HG03280 (cell line): ENCODE results near the gene GAA.

Experiments used
- ATAC-seq: cut with Tn5 transposase; IDR thresholded peaks from one replicate; pipeline ENCODE4 v1.9.1; 2021; ENCODE audit warnings: mild to moderate bottlenecking, moderate library complexity; ENCODE audit not compliant: unreplicated experiment

Gene GAA

GRCh38 chr17:80102664-80103448 lies 1.5 kb downstream of the GAA start:
- no peak for ATAC-seq

DNA sequence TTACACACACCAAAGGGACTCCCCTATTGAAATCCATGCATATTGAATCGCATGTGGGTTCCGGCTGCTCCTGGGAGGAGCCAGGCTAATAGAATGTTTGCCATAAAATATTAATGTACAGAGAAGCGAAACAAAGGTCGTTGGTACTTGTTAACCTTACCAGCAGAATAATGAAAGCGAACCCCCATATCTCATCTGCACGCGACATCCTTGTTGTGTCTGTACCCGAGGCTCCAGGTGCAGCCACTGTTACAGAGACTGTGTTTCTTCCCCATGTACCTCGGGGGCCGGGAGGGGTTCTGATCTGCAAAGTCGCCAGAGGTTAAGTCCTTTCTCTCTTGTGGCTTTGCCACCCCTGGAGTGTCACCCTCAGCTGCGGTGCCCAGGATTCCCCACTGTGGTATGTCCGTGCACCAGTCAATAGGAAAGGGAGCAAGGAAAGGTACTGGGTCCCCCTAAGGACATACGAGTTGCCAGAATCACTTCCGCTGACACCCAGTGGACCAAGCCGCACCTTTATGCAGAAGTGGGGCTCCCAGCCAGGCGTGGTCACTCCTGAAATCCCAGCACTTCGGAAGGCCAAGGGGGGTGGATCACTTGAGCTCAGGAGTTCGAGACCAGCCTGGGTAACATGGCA lies 2.2 kb downstream of the GAA start:
- ATAC-seq, result no peak

DNA sequence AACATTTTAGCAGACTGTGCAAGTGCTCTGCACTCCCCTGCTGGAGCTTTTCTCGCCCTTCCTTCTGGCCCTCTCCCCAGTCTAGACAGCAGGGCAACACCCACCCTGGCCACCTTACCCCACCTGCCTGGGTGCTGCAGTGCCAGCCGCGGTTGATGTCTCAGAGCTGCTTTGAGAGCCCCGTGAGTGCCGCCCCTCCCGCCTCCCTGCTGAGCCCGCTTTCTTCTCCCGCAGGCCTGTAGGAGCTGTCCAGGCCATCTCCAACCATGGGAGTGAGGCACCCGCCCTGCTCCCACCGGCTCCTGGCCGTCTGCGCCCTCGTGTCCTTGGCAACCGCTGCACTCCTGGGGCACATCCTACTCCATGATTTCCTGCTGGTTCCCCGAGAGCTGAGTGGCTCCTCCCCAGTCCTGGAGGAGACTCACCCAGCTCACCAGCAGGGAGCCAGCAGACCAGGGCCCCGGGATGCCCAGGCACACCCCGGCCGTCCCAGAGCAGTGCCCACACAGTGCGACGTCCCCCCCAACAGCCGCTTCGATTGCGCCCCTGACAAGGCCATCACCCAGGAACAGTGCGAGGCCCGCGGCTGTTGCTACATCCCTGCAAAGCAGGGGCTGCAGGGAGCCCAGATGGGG lies 3.1 kb downstream of the GAA start:
- no peak for ATAC-seq

DNA sequence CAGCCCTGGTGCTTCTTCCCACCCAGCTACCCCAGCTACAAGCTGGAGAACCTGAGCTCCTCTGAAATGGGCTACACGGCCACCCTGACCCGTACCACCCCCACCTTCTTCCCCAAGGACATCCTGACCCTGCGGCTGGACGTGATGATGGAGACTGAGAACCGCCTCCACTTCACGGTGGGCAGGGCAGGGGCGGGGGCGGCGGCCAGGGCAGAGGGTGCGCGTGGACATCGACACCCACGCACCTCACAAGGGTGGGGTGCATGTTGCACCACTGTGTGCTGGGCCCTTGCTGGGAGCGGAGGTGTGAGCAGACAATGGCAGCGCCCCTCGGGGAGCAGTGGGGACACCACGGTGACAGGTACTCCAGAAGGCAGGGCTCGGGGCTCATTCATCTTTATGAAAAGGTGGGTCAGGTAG lies 3.6 kb downstream of the GAA start:
- no peak for ATAC-seq

DNA sequence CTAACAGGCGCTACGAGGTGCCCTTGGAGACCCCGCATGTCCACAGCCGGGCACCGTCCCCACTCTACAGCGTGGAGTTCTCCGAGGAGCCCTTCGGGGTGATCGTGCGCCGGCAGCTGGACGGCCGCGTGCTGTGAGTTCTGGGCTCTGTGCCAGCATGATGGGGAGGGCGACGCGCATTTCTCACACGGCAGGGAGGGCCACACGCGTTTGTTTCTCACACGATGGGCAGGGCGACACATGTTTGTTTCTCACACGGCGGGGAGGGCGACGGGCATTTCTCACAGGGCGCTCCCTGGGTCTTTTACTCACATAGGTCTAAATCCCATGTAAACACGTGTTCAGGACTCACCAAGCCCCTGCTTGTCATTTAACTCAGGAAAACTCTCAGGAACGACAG lies 4.4 kb downstream of the GAA start:
- no peak for ATAC-seq

DNA sequence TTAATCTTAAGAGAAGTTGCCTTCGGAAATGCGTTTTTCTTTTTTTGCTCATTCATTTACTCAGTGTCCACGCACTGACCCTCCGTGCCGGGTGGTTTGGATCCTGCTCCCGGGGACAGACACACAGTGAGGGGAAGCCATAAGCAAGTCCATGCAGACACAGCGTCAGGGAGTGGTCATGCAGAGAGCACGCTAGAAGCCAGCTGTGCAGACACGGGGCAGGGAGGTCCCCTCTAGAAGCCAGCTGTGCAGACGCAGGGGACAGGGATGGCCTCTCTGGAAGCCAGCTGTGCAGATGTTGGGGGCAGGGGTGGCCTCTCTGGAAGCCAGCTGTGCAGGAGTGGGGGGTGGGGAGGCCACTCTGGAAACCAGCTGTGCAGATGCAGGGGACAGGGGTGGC lies 4.8 kb downstream of the GAA start:
- no peak for ATAC-seq

GRCh38 chr17:80106751-80107150 lies 5.4 kb downstream of the GAA start:
- no peak for ATAC-seq

DNA sequence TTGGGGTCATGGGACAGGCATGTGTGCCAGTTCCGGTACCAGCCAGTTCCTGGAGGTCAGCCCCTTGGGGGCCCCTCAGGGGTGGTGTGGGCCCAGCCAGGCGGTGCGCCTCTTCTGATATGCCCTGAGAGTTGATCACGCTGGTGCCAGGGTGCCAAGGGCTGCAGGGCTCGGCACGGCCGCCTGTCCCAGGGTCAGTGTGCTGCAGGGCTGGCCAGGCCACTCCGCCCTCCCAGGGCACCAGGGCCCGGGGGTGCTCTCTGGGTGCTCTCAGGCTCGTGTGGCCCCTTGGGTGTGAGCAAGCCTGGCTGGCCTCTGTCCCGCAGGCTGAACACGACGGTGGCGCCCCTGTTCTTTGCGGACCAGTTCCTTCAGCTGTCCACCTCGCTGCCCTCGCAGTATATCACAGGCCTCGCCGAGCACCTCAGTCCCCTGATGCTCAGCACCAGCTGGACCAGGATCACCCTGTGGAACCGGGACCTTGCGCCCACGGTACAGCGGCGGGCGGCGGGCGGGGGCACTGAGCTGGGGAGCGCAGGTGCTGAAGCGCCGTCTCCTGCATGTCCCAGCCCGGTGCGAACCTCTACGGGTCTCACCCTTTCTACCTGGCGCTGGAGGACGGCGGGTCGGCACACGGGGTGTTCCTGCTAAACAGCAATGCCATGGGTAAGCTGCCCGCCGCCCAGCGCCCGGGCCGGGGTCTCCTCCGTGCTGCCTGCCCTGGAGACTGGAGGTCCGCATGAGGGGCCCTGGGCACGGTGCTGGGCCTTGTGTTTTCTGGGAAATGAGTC lies 6.0 kb downstream of the GAA start:
- ATAC-seq, result no peak

DNA sequence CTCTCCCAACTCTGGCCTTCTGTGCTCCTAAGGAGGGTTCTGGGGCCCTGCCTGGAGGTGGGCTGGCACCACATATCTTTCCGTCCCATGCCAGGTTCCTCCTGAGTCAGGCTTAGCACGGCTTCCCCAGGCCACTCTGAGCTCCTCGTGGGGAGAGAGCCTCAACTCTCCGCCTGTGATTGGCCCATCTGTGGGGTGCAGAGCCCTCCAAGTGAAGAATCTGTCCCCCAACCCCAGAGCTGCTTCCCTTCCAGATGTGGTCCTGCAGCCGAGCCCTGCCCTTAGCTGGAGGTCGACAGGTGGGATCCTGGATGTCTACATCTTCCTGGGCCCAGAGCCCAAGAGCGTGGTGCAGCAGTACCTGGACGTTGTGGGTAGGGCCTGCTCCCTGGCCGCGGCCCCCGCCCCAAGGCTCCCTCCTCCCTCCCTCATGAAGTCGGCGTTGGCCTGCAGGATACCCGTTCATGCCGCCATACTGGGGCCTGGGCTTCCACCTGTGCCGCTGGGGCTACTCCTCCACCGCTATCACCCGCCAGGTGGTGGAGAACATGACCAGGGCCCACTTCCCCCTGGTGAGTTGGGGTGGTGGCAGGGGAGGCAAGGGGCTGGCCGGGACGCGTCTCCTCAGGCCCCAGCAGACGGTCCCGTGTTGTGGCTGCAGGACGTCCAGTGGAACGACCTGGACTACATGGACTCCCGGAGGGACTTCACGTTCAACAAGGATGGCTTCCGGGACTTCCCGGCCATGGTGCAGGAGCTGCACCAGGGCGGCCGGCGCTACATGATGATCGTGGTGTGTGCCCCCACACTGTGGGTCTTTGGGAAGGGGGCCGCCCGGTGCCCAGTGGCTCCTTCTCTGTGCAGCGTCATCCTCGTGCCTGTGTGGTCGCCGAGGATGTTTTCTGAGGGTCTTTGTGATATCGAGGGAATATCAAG lies 6.9 kb downstream of the GAA start:
- ATAC-seq, result no peak

- no peak for ATAC-seq
Measured at GRCh38 chr17:80109066-80109660, 7.8 kb downstream of the GAA start.

DNA sequence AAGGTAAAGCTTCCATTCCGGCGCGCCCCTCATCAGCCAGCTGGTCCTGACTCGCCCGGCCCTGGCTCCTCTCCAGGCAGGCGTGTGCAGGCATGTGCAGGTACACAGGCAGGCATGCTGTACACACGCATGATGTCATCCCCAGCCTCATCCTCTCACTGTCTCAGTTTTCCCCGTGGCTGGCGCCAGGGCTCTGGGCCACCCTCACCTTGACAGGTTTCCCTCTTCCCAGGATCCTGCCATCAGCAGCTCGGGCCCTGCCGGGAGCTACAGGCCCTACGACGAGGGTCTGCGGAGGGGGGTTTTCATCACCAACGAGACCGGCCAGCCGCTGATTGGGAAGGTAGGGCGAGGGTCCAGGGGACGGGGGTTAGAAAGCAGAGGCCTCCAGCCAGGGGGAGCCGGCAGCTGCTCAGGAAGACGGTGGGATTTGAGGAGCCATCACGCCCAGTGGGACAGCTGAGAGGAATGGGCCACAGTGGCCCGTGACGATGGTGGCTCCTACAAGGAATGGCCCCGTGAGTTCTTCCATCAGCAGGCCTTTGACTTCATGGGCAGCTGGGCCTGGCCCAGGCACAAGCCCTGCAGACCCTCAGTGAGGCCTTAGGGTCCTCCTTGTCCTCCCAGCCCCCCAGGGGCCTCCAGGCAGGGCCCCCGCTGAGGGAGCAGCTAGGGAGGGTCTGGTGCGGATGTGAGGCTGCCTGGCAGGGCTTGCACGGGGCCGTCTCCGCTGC lies 8.5 kb downstream of the GAA start:
- ATAC-seq, result no peak

GRCh38 chr17:80110447-80110812 lies 9.0 kb downstream of the GAA start:
- no peak for ATAC-seq

- ATAC-seq, result no peak
Measured at GRCh38 chr17:80110927-80111701, 9.7 kb downstream of the GAA start.

DNA sequence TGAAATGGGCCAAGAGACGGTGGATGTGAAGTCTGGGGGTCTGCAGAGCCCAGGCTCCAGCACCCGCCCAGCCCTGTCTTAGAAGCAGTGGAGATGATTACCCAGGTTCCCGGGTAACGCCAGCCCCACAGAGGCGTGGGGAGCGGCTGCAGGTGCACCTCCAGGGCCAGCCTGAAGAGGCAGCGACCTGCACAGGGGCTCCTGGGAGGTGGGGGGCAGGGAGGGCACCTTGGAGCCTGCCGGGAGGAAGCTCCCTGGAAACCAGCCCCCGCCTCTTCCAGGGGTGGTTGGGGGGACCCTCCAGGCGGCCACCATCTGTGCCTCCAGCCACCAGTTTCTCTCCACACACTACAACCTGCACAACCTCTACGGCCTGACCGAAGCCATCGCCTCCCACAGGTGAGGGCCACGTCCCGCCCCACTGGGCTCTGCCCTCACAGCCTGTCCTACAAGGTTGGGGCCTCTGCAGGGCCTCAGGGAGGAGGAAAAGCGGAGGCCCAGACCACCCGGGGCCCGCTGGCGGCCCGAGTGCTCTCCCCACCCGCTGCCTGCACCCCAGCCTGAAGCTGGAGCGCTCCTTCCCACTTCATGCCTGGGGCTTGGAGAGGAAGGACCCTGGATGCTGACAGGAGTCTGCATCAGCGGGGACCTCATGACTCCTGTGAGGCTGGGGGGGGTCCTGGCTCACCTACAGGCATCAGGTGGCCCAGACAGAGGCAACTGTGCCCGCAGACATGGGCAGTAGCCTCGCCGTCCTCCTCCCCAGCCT lies 10.5 kb downstream of the GAA start:
- ATAC-seq, result no peak

- ATAC-seq, result no peak
Measured at GRCh38 chr17:80112471-80113032, 11.2 kb downstream of the GAA start.

DNA sequence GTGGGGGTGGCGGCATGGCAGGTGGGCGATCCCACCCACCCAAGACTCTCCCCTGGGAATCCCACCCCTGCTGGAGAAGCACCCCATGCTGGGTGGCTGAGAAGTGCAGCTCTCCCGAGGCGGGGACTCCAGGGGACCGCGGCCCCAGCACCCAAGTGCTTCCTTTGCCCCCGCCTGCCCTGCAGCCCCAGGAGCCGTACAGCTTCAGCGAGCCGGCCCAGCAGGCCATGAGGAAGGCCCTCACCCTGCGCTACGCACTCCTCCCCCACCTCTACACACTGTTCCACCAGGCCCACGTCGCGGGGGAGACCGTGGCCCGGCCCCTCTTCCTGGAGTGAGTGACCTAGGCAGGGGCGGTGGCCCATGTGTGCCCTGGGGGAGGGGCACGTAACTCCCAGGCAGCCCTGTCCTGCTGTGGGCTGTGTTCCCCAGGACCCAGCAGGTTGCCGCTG lies 11.7 kb downstream of the GAA start:
- no peak for ATAC-seq

DNA sequence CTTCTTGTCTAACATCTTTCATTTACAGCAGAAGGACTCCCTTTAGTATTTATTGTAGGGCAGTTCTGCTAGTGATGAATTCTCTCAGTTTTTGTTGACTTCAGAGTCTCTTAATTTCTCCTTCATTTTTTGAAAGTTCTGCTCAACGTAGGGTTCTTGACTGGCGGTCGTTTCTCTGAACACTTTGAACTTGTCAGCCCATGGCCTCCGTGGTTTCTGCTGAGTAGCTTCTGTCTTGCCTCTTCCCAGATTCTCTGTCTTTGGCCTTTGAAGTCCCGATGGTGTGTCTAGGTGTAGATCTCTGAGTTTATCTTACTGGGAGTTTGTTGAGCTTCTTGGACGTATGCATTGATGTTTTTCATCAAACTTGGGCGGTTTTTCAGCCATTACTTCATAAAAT lies 13.4 kb downstream of the GAA start:
- ATAC-seq, result no peak
